Neuronal stem cell (in vitro differentiated cells): ENCODE results near the gene ABI3.
"Not testable (repeated sequence)": the region's sequence is repeated elsewhere in the genome, so short reads cannot be mapped to it uniquely, and the experiment has no call there.

Experiments used
- DNase-seq: peaks from one replicate; pipeline ENCODE4 v3.0.0-alpha.2; 2013; ENCODE audit warnings: low spot score
- H2AFZ ChIP-seq: one replicate; pipeline ENCODE4 v1.6.1; 2013; ENCODE audit warnings: mild to moderate bottlenecking, low read length, inconsistent platforms
- H2AK5ac ChIP-seq: 2 replicates; pipeline ENCODE4 v1.6.1; 2013; ENCODE audit warnings: low read depth, mild to moderate bottlenecking, inconsistent platforms, low read length, moderate library complexity, mixed read lengths
- H2BK120ac ChIP-seq: 2 replicates; pipeline ENCODE4 v1.6.1; 2013; ENCODE audit warnings: low read depth, mild to moderate bottlenecking, inconsistent platforms, low read length, moderate library complexity, mixed read lengths
- H2BK12ac ChIP-seq: one replicate; pipeline ENCODE4 v1.6.1; 2013; ENCODE audit warnings: low read length, inconsistent platforms
- H2BK15ac ChIP-seq: 2 replicates; pipeline ENCODE4 v1.6.1; 2013; ENCODE audit warnings: mild to moderate bottlenecking, low read length, inconsistent platforms, mixed read lengths
- H2BK5ac ChIP-seq: one replicate; pipeline ENCODE4 v1.6.1; 2013; ENCODE audit warnings: inconsistent platforms, mild to moderate bottlenecking, low read length, moderate library complexity
- H3K14ac ChIP-seq: one replicate; pipeline ENCODE4 v1.6.1; 2013; ENCODE audit warnings: low read length, inconsistent platforms
- H3K18ac ChIP-seq: 2 replicates; pipeline ENCODE4 v1.6.1; 2013; ENCODE audit warnings: low read length, inconsistent platforms
- H3K23ac ChIP-seq: 2 replicates; pipeline ENCODE4 v1.6.1; 2013; ENCODE audit warnings: low read depth, mild to moderate bottlenecking, mixed read lengths, low read length, inconsistent platforms; ENCODE audit not compliant: poor library complexity
- H3K27ac ChIP-seq: replicated peaks from 3 replicates; pipeline ENCODE4 v1.5.1; 2013; ENCODE audit warnings: low read length, inconsistent platforms
- H3K27me3 ChIP-seq, 3 experiments: 2 replicates each; pipeline ENCODE4 v1.6.1; 2013; ENCODE audit warnings: low read length in 3 of 3, mild to moderate bottlenecking in 2 of 3, inconsistent platforms in 1 of 3, low read depth in 1 of 3, mixed read lengths in 1 of 3, moderate library complexity in 1 of 3; ENCODE audit not compliant: control insufficient read depth in 3 of 3, insufficient read depth in 3 of 3
- H3K36me3 ChIP-seq, 2 donors: replicated peaks in 1 of 2; 2 replicates each; pipeline ENCODE4 v1.6.1; 2013; ENCODE audit warnings: low read length in 2 of 2; ENCODE audit not compliant: control insufficient read depth in 2 of 2, insufficient read depth in 2 of 2
- H3K4ac ChIP-seq: 2 replicates; pipeline ENCODE4 v1.6.1; 2013; ENCODE audit warnings: inconsistent platforms, mild to moderate bottlenecking, low read length, moderate library complexity
- H3K4me1 ChIP-seq, 2 donors: 1 replicate in 1 of 2; 2 replicates in 1 of 2; pipeline ENCODE4 v1.6.1; 2013; ENCODE audit warnings: low read length in 2 of 2, low read depth in 1 of 2; ENCODE audit not compliant: control insufficient read depth in 2 of 2, insufficient read depth in 1 of 2
- H3K4me2 ChIP-seq: one replicate; pipeline ENCODE4 v1.6.1; 2013; ENCODE audit warnings: mild to moderate bottlenecking, low read length, inconsistent platforms; ENCODE audit not compliant: insufficient read depth, poor library complexity, severe bottlenecking
- H3K4me3 ChIP-seq, 2 donors: 2 replicates each; pipeline ENCODE4 v1.5.1; 2013; ENCODE audit warnings: low read length in 2 of 2, mild to moderate bottlenecking in 2 of 2, inconsistent platforms in 1 of 2, moderate library complexity in 1 of 2
- H3K79me1 ChIP-seq: one replicate; pipeline ENCODE4 v1.6.1; 2013; ENCODE audit warnings: low read depth, mild to moderate bottlenecking, inconsistent platforms, low read length, moderate library complexity
- H3K9ac ChIP-seq: one replicate; pipeline ENCODE4 v1.6.1; 2013; ENCODE audit warnings: mild to moderate bottlenecking, low read depth, low read length, inconsistent platforms; ENCODE audit not compliant: poor library complexity
- H3K9me3 ChIP-seq, 2 donors: replicated peaks in 1 of 2; 2 replicates each; pipeline versions ENCODE3 to v1.6.1; 2013; ENCODE audit warnings: low read length in 2 of 2, mild to moderate bottlenecking in 2 of 2, inconsistent platforms in 1 of 2, low read depth in 1 of 2, mixed read lengths in 1 of 2, moderate library complexity in 1 of 2; ENCODE audit not compliant: control insufficient read depth in 2 of 2, insufficient read depth in 1 of 2
- H4K8ac ChIP-seq: one replicate; pipeline ENCODE4 v1.6.1; 2013; ENCODE audit warnings: low read depth, mild to moderate bottlenecking, inconsistent platforms, low read length, moderate library complexity
- H4K91ac ChIP-seq: one replicate; pipeline ENCODE4 v1.6.1; 2013; ENCODE audit warnings: low read length, low read depth, mild to moderate bottlenecking, inconsistent platforms; ENCODE audit not compliant: poor library complexity
- WGBS, 2 donors: extraction: QIAGEN DNeasy Blood & Tissue Kit; methylation state at CpG; one replicate each; pipeline ENCODE4 v1.1.7; 2013; ENCODE audit warnings: missing lambda C conversion rate in 2 of 2, mixed read lengths in 1 of 2; ENCODE audit not compliant: insufficient read length in 2 of 2, insufficient replicate concordance in 1 of 2; ENCODE audit errors: extremely low coverage in 2 of 2; 5-methylcytosine and 5-hydroxymethylcytosine counted together

The ABI3 gene

GRCh38 chr17:49259663-49260010, 49.1 kb downstream of the ABI3 start:
- no peaks in the 10 kb centered on the region for H3K79me1 ChIP-seq
- H3K4ac ChIP-seq, result no peak overlapping the region
- no peak overlapping the region for H2BK5ac ChIP-seq
- WGBS, 2 donors, result no CpG with 5 or more reads among the region's 10 CpGs
- H3K4me2 ChIP-seq, result peak overlapping the region; percentile 80
- H3K9ac ChIP-seq, result no peak overlapping the region
- peak overlapping the region; percentile 28 for H2AK5ac ChIP-seq
- H3K14ac ChIP-seq, result no peak overlapping the region
- no peak overlapping the region for H2BK120ac ChIP-seq
- no peaks in the 10 kb centered on the region for H3K9me3 ChIP-seq
- no peak overlapping the region for H3K23ac ChIP-seq
- peak overlapping the region; percentile 52 for H3K18ac ChIP-seq
- peak overlapping the region; percentile 41 for H2BK12ac ChIP-seq
- no peak overlapping the region for H4K8ac ChIP-seq
- peaks cover 0 to 4% of the 10 kb centered on the region in 2 donors for H3K4me1 ChIP-seq
- peak overlapping the region; percentile 93 for H2BK15ac ChIP-seq
- DNase-seq, result no peak
- peak overlapping the region; percentile 35 to 80 for H3K4me3 ChIP-seq
- no peak overlapping the region for H4K91ac ChIP-seq
- H3K36me3 ChIP-seq, result no peaks in the 10 kb centered on the region
- H3K27ac ChIP-seq, result no peak overlapping the region
- peak overlapping the region; percentile 95 for H2AFZ ChIP-seq
- H3K27me3 ChIP-seq, result peaks cover 0 to 33% (median 13%) of the 10 kb centered on the region in 3 experiments

GRCh38 chr17:49260011-49260816, 49.7 kb downstream of the ABI3 start:
- Histone ChIP-seq H3K9me3 (no peaks in the 10 kb centered on the region), H3K4me3 (peak overlapping the region; percentile 35 to 80), H3K9ac (peak overlapping the region; percentile 86), H2BK15ac (peak overlapping the region; percentile 93), H3K27me3 (peaks cover 0 to 33% (median 13%) of the 10 kb centered on the region in 3 experiments), H2AK5ac (no peak overlapping the region), H3K18ac (peak overlapping the region; percentile 91), H3K23ac (no peak overlapping the region), H2BK5ac (peak overlapping the region; percentile 53), H2BK12ac (no peak overlapping the region), H3K79me1 (no peaks in the 10 kb centered on the region), H2BK120ac (no peak overlapping the region), H3K4ac (no peak overlapping the region), H3K4me1 (peaks cover 0 to 4% of the 10 kb centered on the region in 2 donors), H4K91ac (no peak overlapping the region), H3K36me3 (no peaks in the 10 kb centered on the region), H4K8ac (no peak overlapping the region), H3K14ac (peak overlapping the region; percentile 38), H3K4me2 (peak overlapping the region; percentile 80), H2AFZ (peak overlapping the region; percentile 95), H3K27ac (no peak overlapping the region)
- peak; percentile 37 for DNase-seq
- no CpG with 5 or more reads among the region's 77 CpGs for WGBS, 2 donors

- Histone ChIP-seq H2BK5ac (peak overlapping the region; percentile 53), H3K36me3 (no peaks in the 10 kb centered on the region), H3K27me3 (peaks cover 0 to 33% (median 13%) of the 10 kb centered on the region in 3 experiments), H3K79me1 (no peaks in the 10 kb centered on the region), H3K4me1 (peaks cover 0 to 4% of the 10 kb centered on the region in 2 donors), H3K14ac (no peak overlapping the region), H3K18ac (peak overlapping the region; percentile 91), H3K4me2 (peak overlapping the region; percentile 80), H4K8ac (no peak overlapping the region), H2BK12ac (no peak overlapping the region), H3K9ac (no peak overlapping the region), H2BK120ac (no peak overlapping the region), H2AFZ (peak overlapping the region; percentile 95), H3K4me3 (peak overlapping the region in 1 of 2 donors; percentile 80), H3K9me3 (no peaks in the 10 kb centered on the region), H3K23ac (no peak overlapping the region), H2BK15ac (no peak overlapping the region), H4K91ac (no peak overlapping the region), H3K4ac (no peak overlapping the region), H2AK5ac (no peak overlapping the region), H3K27ac (no peak overlapping the region)
- WGBS, 2 donors, result no CpG with 5 or more reads among the region's 11 CpGs
- DNase-seq, result no peak
These were observed 50.3 kb downstream of the ABI3 start for GRCh38 chr17:49260817-49261291.

- not testable (repeated sequence) for H3K4me3 ChIP-seq, H4K8ac ChIP-seq, H3K18ac ChIP-seq, H2BK12ac ChIP-seq, H3K9me3 ChIP-seq, H3K23ac ChIP-seq, H3K27ac ChIP-seq, H4K91ac ChIP-seq, H2BK15ac ChIP-seq, H3K36me3 ChIP-seq, H2BK120ac ChIP-seq, H2AK5ac ChIP-seq, H3K4ac ChIP-seq, H3K4me2 ChIP-seq, DNase-seq, H2BK5ac ChIP-seq, H3K4me1 ChIP-seq, H3K79me1 ChIP-seq, H3K9ac ChIP-seq, H2AFZ ChIP-seq, H3K14ac ChIP-seq
- peaks cover 0 to 33% (median 13%) of the 10 kb centered on the region in 3 experiments for H3K27me3 ChIP-seq
- no CpG with 5 or more reads among the region's 9 CpGs for WGBS, 2 donors
These were observed 51.0 kb downstream of the ABI3 start for GRCh38 chr17:49261540-49261939.
